ENCODE results near the gene EI24. TPM values are rescaled to one million over a fixed set of nuclear protein-coding genes. Genes with fewer than 3 reads are reported as not detected.

The EI24 gene
- total and polyA plus RNA-seq, 9 of the 15 experiments (the other 6 are each of a cell fraction or from before 2014, with no cell fraction given): 50.4 to 260 (median 168) TPM

DNA sequence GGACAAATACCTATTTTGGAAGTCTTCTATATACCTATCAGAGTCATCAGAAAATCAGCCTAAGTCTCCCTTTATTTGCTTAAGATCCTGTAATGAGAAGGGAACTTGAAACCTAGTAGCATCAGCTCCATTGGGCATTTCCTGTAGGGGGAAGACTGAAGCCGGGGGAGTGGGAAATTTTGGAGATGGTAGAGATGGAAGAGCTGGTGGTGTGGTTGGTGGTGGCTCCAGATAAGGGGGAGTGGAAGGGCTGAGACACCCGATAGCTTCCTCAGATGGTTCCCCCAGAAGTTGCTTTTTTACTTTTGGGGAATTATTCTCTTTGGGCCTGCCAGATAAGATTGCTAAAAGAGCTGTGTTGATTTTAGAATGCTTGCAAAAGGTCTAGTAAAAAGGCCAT lies 16.4 kb upstream of the EI24 start (continued):
- TF ChIP-seq RNF219 (CRISPR knock-in tag; IDR thresholded peaks at IDR 0.05): no peak
- TF ChIP-seq MAFK (IDR thresholded peaks at IDR 0.05; ENCODE audit: low read length): no peak; the same call in 1 of the 2 replicates
- TF ChIP-seq ZNF197 (CRISPR knock-in tag; IDR thresholded peaks at IDR 0.05; ENCODE audit: low read depth): 0 out of 2 replicates have a peak, but pooled peaks have one; percentile 61
- TF ChIP-seq TCF7 (IDR thresholded peaks at IDR 0.05; ENCODE audit: borderline replicate concordance): 0 out of 2 replicates have a peak, but pooled peaks have one; percentile 44
- TF ChIP-seq, protein P1, sequence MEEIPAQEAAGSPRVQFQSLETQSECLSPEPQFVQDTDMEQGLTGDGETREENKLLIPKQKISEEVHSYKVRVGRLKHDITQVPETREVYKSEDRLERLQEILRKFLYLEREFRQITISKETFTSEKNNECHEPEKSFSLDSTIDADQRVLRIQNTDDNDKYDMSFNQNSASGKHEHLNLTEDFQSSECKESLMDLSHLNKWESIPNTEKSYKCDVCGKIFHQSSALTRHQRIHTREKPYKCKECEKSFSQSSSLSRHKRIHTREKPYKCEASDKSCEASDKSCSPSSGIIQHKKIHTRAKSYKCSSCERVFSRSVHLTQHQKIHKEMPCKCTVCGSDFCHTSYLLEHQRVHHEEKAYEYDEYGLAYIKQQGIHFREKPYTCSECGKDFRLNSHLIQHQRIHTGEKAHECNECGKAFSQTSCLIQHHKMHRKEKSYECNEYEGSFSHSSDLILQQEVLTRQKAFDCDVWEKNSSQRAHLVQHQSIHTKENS (CRISPR knock-in tag; IDR thresholded peaks at IDR 0.05): no peak
- peak; percentile 84 for TF ChIP-seq SMAD3 (CRISPR knock-in tag; conservative IDR thresholded peaks at IDR 0.05)
- no peak for TF ChIP-seq XRCC4 (IDR thresholded peaks at IDR 0.05; ENCODE audit: extremely low read depth, insufficient read depth, insufficient read length)
- peak; percentile 99 for TF ChIP-seq NCOR1 (IDR thresholded peaks at IDR 0.05)
- TF ChIP-seq KLF1 (tag; IDR thresholded peaks at IDR 0.05): no peak
- 0 out of 4 replicates have a peak, but pooled peaks of 1 of the 2 experiments have one; percentile 61 for TF ChIP-seq MAZ (CRISPR knock-in tag; conservative IDR thresholded peaks at IDR 0.05 in 1 of 2, IDR thresholded peaks at IDR 0.05 in 1 of 2)
- TF ChIP-seq FOXK1 (CRISPR knock-in tag; IDR thresholded peaks at IDR 0.05; ENCODE audit: borderline replicate concordance): no peak
- TF ChIP-seq, protein P2, sequence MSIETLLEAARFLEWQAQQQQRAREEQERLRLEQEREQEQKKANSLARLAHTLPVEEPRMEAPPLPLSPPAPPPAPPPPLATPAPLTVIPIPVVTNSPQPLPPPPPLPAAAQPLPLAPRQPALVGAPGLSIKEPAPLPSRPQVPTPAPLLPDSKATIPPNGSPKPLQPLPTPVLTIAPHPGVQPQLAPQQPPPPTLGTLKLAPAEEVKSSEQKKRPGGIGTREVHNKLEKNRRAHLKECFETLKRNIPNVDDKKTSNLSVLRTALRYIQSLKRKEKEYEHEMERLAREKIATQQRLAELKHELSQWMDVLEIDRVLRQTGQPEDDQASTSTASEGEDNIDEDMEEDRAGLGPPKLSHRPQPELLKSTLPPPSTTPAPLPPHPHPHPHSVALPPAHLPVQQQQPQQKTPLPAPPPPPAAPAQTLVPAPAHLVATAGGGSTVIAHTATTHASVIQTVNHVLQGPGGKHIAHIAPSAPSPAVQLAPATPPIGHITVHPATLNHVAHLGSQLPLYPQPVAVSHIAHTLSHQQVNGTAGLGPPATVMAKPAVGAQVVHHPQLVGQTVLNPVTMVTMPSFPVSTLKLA (conservative IDR thresholded peaks at IDR 0.05): peak in 1 of 2 experiments; percentile 36; a peak in 1 of 4 replicates
- TF ChIP-seq PRPF4 (IDR thresholded peaks at IDR 0.05; ENCODE audit: insufficient read depth, low read depth, low read length, poor library complexity, severe bottlenecking): no peak
- TF ChIP-seq, protein P3, sequence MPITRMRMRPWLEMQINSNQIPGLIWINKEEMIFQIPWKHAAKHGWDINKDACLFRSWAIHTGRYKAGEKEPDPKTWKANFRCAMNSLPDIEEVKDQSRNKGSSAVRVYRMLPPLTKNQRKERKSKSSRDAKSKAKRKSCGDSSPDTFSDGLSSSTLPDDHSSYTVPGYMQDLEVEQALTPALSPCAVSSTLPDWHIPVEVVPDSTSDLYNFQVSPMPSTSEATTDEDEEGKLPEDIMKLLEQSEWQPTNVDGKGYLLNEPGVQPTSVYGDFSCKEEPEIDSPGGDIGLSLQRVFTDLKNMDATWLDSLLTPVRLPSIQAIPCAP (CRISPR knock-in tag; IDR thresholded peaks at IDR 0.05; ENCODE audit: borderline replicate concordance): no peak
- no peak for TF ChIP-seq ZNF347 (CRISPR knock-in tag; IDR thresholded peaks at IDR 0.05; ENCODE audit: low read depth)
- peak; percentile 46 for TF ChIP-seq EP400 (IDR thresholded peaks at IDR 0.05)
- TF ChIP-seq IFI16 (CRISPR knock-in tag; IDR thresholded peaks at IDR 0.05): no peak
- TF ChIP-seq, protein P4, sequence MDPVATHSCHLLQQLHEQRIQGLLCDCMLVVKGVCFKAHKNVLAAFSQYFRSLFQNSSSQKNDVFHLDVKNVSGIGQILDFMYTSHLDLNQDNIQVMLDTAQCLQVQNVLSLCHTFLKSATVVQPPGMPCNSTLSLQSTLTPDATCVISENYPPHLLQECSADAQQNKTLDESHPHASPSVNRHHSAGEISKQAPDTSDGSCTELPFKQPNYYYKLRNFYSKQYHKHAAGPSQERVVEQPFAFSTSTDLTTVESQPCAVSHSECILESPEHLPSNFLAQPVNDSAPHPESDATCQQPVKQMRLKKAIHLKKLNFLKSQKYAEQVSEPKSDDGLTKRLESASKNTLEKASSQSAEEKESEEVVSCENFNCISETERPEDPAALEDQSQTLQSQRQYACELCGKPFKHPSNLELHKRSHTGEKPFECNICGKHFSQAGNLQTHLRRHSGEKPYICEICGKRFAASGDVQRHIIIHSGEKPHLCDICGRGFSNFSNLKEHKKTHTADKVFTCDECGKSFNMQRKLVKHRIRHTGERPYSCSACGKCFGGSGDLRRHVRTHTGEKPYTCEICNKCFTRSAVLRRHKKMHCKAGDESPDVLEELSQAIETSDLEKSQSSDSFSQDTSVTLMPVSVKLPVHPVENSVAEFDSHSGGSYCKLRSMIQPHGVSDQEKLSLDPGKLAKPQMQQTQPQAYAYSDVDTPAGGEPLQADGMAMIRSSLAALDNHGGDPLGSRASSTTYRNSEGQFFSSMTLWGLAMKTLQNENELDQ (CRISPR knock-in tag; IDR thresholded peaks at IDR 0.05; ENCODE audit: borderline replicate concordance): no peak
- TF ChIP-seq TEAD1 (CRISPR knock-in tag; IDR thresholded peaks at IDR 0.05): peak in 1 of 2 experiments; percentile 75; a peak in 2 of 4 replicates
